OCI-LY1 (cell line): ENCODE data around the gene AGPAT2.

Experiments
- H2AFZ ChIP-seq: fragments of 200-600 bp; sonication (generic), shearing (Covaris generic); 2 replicates; pipeline ENCODE4 v1.6.0; 2014; ENCODE audit warnings: antibody characterized with exemption, mild to moderate bottlenecking, low read length
- H3F3A ChIP-seq: fragments of 200-600 bp; sonication (generic), shearing (Covaris generic); 2 replicates; pipeline ENCODE4 v1.6.0; 2014; ENCODE audit warnings: mild to moderate bottlenecking, antibody characterized with exemption, low read length, moderate library complexity; ENCODE audit not compliant: insufficient read depth
- H3K27ac ChIP-seq: fragments of 200-600 bp; sonication (generic); 2 replicates; pipeline ENCODE4 v1.5.1; 2014; ENCODE audit warnings: low read length, mixed run types, mild to moderate bottlenecking, low read depth; ENCODE audit not compliant: poor library complexity, severe bottlenecking
- H3K27me3 ChIP-seq: fragments of 200-600 bp; sonication (generic); 2 replicates; pipeline ENCODE4 v1.6.0; 2014; ENCODE audit warnings: antibody characterized with exemption, mild to moderate bottlenecking, low read length, moderate library complexity; ENCODE audit not compliant: insufficient read depth
- H3K36me3 ChIP-seq: fragments of 200-600 bp; sonication (generic); 2 replicates; pipeline ENCODE4 v1.6.1; 2014; ENCODE audit warnings: mild to moderate bottlenecking, antibody characterized with exemption, low read length, moderate library complexity, mixed read lengths; ENCODE audit not compliant: insufficient read depth
- H3K4me1 ChIP-seq: fragments of 200-600 bp; sonication (generic); 2 replicates; pipeline ENCODE4 v1.5.1; 2014; ENCODE audit warnings: mild to moderate bottlenecking, low read length, moderate library complexity; ENCODE audit not compliant: insufficient read depth, severe bottlenecking
- H3K4me2 ChIP-seq: fragments of 200-600 bp; sonication (generic), shearing (Covaris generic); 2 replicates; pipeline ENCODE4 v1.6.1; 2014; ENCODE audit warnings: low read length
- H3K4me3 ChIP-seq: fragments of 200-600 bp; sonication (generic); 2 replicates; pipeline ENCODE4 v1.5.1; 2014; ENCODE audit warnings: low read length, low read depth, mild to moderate bottlenecking, mixed read lengths; ENCODE audit not compliant: poor library complexity, severe bottlenecking
- H3K79me2 ChIP-seq: fragments of 200-600 bp; shearing (Covaris generic); 2 replicates; pipeline ENCODE4 v1.6.1; 2016; ENCODE audit warnings: mixed run types, low read length, mixed read lengths; ENCODE audit not compliant: insufficient read depth
- H3K9ac ChIP-seq: fragments of 200-600 bp; sonication (generic), shearing (Covaris generic); 2 replicates; pipeline ENCODE4 v1.6.1; 2014; ENCODE audit warnings: mild to moderate bottlenecking, low read length, mixed read lengths
- H3K9me2 ChIP-seq: fragments of 200-600 bp; sonication (generic), shearing (Covaris generic); 2 replicates; pipeline ENCODE4 v1.6.1; 2014; ENCODE audit warnings: low read depth, mild to moderate bottlenecking, low read length, mixed read lengths
- H3K9me3 ChIP-seq: fragments of 200-600 bp; shearing (Covaris generic); 2 replicates; pipeline ENCODE4 v1.6.1; 2014; ENCODE audit warnings: low read length, mixed read lengths
- H4K20me1 ChIP-seq: fragments of 200-600 bp; sonication (generic), shearing (Covaris generic); 2 replicates; pipeline ENCODE4 v1.6.0; 2016; ENCODE audit warnings: mild to moderate bottlenecking, low read length; ENCODE audit not compliant: insufficient read depth
- CTCF ChIP-seq: fragments of 200-600 bp; sonication (generic), shearing (Covaris generic); IDR thresholded peaks from 2 replicates; pipeline ENCODE4 v1.5.1; 2017; ENCODE audit warnings: mild to moderate bottlenecking, antibody characterized with exemption, low read length, moderate library complexity, mixed read lengths
- EZH2 ChIP-seq: fragments of 200-600 bp; sonication (generic), shearing (Covaris generic); IDR thresholded peaks from 2 replicates; pipeline ENCODE4 v1.8.0; 2017; ENCODE audit warnings: borderline replicate concordance, mixed run types, mild to moderate bottlenecking, antibody characterized with exemption, low read length, moderate library complexity, mixed read lengths

The AGPAT2 gene

GRCh38 chr9:136623842-136624183, 63.4 kb downstream of the AGPAT2 start:
- no peak overlapping the region for H2AFZ ChIP-seq
- no peak overlapping the region for H3K4me2 ChIP-seq
- no peak overlapping the region for H3K9ac ChIP-seq
- TF ChIP-seq EZH2 = no peak
- TF ChIP-seq CTCF = no peak
- H3K27me3 ChIP-seq = no peaks in the 10 kb centered on the region; the same call in 1 of the 2 replicates
- H3K9me3 ChIP-seq = no peaks in the 10 kb centered on the region
- H3K36me3 ChIP-seq = no peaks in the 10 kb centered on the region
- H3K79me2 ChIP-seq = no peaks in the 10 kb centered on the region
- no peak overlapping the region for H3K27ac ChIP-seq
- no peaks in the 10 kb centered on the region for H3K4me1 ChIP-seq
- no peaks in the 10 kb centered on the region for H3K9me2 ChIP-seq
- no peaks in the 10 kb centered on the region for H3F3A ChIP-seq
- no peaks in the 10 kb centered on the region for H4K20me1 ChIP-seq
- H3K4me3 ChIP-seq = no peak overlapping the region
